Measurements from ENCODE around the gene ARRDC3. TPM values are rescaled to one million over a fixed set of nuclear protein-coding genes. Genes with fewer than 3 reads are reported as not detected.
A peak's percentile ranks its signal among the peaks of the same experiment; 100 is the strongest.
"Not testable (repeated sequence)": the region's sequence is repeated elsewhere in the genome, so short reads cannot be mapped to it uniquely, and the experiment has no call there.

ARRDC3 gene
- total RNA-seq, 2 experiments from 2014 or later = 46.5 to 47.1 TPM

DNA sequence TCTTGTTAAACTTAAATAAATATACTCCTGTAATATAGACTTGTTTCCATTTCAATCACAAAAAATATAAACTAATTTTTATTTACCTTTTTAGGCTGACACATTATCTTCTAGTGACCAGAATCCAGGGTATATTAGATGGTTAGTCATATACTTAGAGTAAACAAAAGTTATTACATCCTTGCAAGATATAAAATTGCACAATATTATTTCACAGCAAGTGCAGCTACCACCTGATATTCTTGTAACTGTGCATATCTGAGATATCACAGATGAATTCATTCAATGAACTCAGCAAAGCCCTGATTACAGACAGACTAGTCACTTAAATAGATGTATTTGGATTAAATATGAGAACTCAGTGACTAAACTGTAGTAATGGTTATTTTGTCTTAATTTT lies 25.6 kb upstream of the ARRDC3 start:
- Mint-ChIP-seq H3K27ac (no peak overlapping the region), H3K9me3 (no peaks in the 10 kb centered on the region), H3K36me3 (ENCODE audit: low read depth) (no peaks in the 10 kb centered on the region), H3K4me3 (no peak overlapping the region), H3K27me3 (no peaks in the 10 kb centered on the region), H3K4me1 (no peaks in the 10 kb centered on the region)
- ChIA-PET CTCF (interaction anchor here (2.3 kb wide), 1 partner anchor 11 kb away, joined by 8 read pairs; no protein-coding TSS in a partner anchor), POLR2A (no interaction called here)
- DNase-seq = no peak

DNA sequence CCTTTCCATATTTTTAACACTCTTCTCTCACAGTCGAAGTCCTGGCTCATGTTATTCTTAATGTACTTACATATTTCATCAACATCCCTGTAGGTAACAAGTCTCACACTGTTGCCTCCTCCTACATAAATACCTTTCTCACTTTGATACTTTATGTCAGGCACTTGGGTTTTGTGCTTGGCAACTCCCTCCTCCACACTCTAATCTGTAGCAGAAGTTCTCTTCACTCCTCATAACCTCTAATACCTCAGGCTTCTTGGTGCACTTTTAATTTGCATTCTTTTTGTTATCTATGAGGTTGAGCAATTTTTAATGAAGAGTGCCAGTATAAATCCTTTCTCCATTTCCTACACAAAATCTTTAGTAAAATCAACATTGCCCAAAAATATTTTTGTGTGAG lies 24.1 kb upstream of the ARRDC3 start:
- Mint-ChIP-seq H3K27me3 (no peaks in the 10 kb centered on the region), H3K36me3 (ENCODE audit: low read depth) (no peaks in the 10 kb centered on the region), H3K9me3 (no peaks in the 10 kb centered on the region), H3K27ac (no peak overlapping the region), H3K4me3 (no peak overlapping the region), H3K4me1 (no peaks in the 10 kb centered on the region)
- no peak for DNase-seq
- ChIA-PET CTCF (interaction anchor here (1.0 to 2.3 kb wide), 3 partner anchors 13 to 475 kb away, joined by 3 to 8 read pairs (median 3); no protein-coding TSS in a partner anchor), POLR2A (no interaction called here)

DNA sequence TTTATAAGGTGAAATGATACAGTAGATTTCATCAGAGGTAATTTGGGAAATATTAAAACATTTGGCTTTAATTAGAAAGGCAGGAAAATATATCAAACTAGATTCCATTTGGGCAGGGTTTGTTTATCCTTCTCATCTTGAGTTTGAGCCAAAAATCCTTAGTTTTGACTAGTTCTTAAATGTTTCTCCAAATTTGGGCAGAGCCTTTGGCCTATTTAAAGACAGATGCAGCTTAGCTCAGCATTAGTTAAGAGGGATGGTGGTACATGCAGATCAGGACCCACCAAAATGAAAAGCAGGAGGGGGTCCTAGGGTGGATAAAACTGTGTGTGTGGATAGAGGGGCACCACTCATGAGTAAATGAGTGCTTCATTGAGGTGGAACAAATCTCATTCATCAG lies 20.3 kb upstream of the ARRDC3 start:
- ChIA-PET POLR2A (no interaction called here), CTCF (interaction anchor here (1.0 to 3.4 kb wide), 2 partner anchors 16 to 19 kb away, joined by 3 to 11 read pairs; no protein-coding TSS in a partner anchor)
- no peak overlapping the region for H3K4me3 Mint-ChIP-seq

DNA sequence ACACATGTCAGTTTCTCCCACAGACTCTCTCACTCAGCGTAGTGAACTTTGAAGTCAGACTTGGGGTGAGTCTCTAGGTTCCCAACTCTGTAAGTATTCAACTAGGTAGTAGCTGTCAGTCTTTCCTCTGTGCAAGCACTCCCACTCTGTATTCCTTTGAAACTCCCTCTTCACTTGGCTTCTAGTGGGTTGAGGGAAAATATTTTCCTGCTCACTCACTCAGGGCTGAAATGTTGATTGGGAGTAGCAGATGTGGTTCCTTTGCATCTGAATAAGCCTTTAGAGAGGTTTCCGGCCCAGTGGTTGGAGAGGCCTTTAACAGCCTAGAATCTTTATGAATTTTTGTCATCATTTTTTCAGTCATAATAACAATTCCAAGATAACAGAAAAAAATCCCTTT lies 18.1 kb upstream of the ARRDC3 start:
- no peaks in the 10 kb centered on the region for H3K36me3 Mint-ChIP-seq (ENCODE audit: low read depth)
- ChIA-PET CTCF (no interaction called here), POLR2A (no interaction called here)
- no peak overlapping the region for H3K4me3 Mint-ChIP-seq
- no peaks in the 10 kb centered on the region for H3K9me3 Mint-ChIP-seq
- peaks cover 11% of the 10 kb centered on the region for H3K4me1 Mint-ChIP-seq
- H3K27me3 Mint-ChIP-seq = no peaks in the 10 kb centered on the region
- DNase-seq = no peak
- no peak overlapping the region for H3K27ac Mint-ChIP-seq

More for the DNA sequence above, 20.3 kb upstream of the ARRDC3 start:
- H3K9me3 Mint-ChIP-seq = no peaks in the 10 kb centered on the region
- no peaks in the 10 kb centered on the region for H3K36me3 Mint-ChIP-seq (ENCODE audit: low read depth)
- H3K27ac Mint-ChIP-seq = no peak overlapping the region
- H3K27me3 Mint-ChIP-seq = no peaks in the 10 kb centered on the region
- DNase-seq = no peak
- H3K4me1 Mint-ChIP-seq = no peaks in the 10 kb centered on the region

DNA sequence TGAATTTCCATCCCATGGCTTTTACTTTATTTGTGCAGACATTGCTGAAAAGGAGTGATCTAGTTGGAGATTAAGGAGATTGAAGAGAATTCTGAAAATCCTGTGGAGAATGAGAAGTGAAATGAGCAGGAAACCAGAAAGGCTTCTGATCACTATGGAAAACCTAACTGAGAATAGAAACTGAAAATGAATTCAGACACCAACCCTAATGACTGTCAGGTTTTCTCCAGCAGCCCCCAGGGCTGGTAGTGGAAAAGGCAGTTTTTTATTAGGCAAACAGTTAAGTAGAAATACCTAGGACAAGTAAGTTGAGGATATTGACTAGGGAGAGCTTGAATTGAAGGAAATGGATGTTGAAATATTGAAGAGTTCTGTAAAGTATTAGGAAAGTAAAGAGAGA lies 14.7 kb upstream of the ARRDC3 start:
- Mint-ChIP-seq H3K27me3 (no peaks in the 10 kb centered on the region), H3K27ac (no peak overlapping the region), H3K36me3 (ENCODE audit: low read depth) (no peaks in the 10 kb centered on the region)

DNA sequence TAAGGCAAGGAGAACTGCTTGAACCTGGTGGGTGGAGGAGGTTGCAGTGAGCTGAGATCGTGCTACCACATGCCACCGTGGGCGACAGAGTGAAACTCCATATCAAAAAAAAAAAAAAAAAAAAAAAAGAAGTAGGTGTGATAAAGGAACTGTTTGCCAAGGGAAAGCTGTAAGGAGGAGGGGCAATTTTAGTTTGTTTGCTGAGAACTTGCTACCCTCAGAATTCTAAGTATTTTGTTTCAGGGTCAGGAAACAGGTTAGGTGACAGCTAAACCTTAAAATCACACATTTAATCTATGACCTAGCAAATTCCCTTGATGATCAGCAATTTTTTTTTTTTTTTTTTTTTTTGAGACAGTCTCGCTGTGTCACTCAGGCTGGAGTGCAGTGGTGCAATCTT lies 7.2 kb upstream of the ARRDC3 start:
- DNase-seq = no peak

More for the DNA sequence above, 14.7 kb upstream of the ARRDC3 start:
- ChIA-PET CTCF (interaction anchor here (0.6 to 3.0 kb wide), 3 partner anchors 13 to 47 kb away, joined by 5 to 16 read pairs (median 10); no protein-coding TSS in a partner anchor), POLR2A (interaction anchor here (0.9 to 2.2 kb wide), 2 partner anchors 15 to 17 kb away, joined by 6 to 8 read pairs; partner anchors contain the start of gene ARRDC3)
- Mint-ChIP-seq H3K4me3 (no peak overlapping the region), H3K9me3 (no peaks in the 10 kb centered on the region), H3K4me1 (peaks cover 11% of the 10 kb centered on the region)
- DNase-seq = no peak

DNA sequence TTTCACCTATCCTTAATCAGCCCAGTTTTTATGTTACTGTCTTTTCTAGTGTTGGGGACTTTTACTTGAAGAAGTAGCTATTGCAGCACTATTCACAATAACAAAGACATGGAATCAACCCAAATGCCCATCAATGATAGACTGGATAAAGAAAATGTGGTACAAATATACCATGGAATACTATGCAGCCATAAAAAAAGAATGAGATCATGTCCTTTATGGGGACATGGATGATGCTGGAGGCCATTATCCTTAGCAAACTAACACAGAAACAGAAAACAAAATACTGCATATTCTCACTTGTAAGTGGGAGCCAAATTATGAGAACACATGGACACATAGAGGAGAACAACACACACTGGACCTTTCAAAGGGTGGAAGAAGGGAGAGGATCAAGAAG lies 6.4 kb upstream of the ARRDC3 start:
- H3K36me3 Mint-ChIP-seq (ENCODE audit: low read depth) = peaks cover 10% of the 10 kb centered on the region
- H3K4me3 Mint-ChIP-seq, H3K27ac Mint-ChIP-seq, H3K27me3 Mint-ChIP-seq, DNase-seq, H3K9me3 Mint-ChIP-seq: not testable (repeated sequence)
- ChIA-PET POLR2A (interaction anchor here (1.0 to 1.5 kb wide), 5 partner anchors 9 to 170 kb away, joined by 4 to 12 read pairs (median 4); no protein-coding TSS in a partner anchor), CTCF (interaction anchor here (0.7 to 8.1 kb wide), 7 partner anchors 9 to 287 kb away, joined by 3 to 243 read pairs (median 6); no protein-coding TSS in a partner anchor)
- peaks cover 22% of the 10 kb centered on the region for H3K4me1 Mint-ChIP-seq

More for the DNA sequence above, 7.2 kb upstream of the ARRDC3 start:
- Mint-ChIP-seq H3K4me3 (no peak overlapping the region), H3K9me3 (no peaks in the 10 kb centered on the region), H3K36me3 (ENCODE audit: low read depth) (peaks cover 10% of the 10 kb centered on the region), H3K27me3 (no peaks in the 10 kb centered on the region), H3K27ac (no peak overlapping the region), H3K4me1 (peaks cover 17% of the 10 kb centered on the region)
- CTCF ChIA-PET = interaction anchor here (0.7 to 8.1 kb wide), 13 partner anchors 9 to 1522 kb away, joined by 3 to 123 read pairs (median 4); no protein-coding TSS in a partner anchor
- POLR2A ChIA-PET = interaction anchor here (1.0 to 1.5 kb wide), 5 partner anchors 10 to 170 kb away, joined by 4 to 12 read pairs (median 4); no protein-coding TSS in a partner anchor

DNA sequence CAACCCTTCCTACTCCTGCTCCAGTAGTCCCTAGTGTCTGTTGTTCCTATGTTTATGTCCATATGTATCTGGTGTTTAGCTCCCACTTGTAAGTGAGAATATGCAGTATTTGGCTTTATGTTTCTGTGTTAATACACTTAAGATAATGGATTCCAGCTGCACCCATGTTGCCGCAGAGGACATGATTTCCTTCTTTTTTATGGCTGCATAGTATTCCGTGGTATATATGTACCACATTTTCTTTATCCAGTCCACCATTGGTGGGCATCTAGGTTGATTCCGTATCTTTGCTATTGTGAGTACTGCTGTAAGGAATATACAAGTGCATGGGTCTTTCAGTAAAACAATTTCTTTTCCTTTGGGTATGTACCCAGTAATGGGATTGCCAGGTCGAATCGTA lies 5.2 kb upstream of the ARRDC3 start:
- Mint-ChIP-seq H3K4me3 (no peak overlapping the region), H3K27me3 (no peaks in the 10 kb centered on the region), H3K36me3 (ENCODE audit: low read depth) (peaks cover 12% of the 10 kb centered on the region), H3K9me3 (no peaks in the 10 kb centered on the region), H3K4me1 (peaks cover 33% of the 10 kb centered on the region), H3K27ac (no peak overlapping the region)
- no peak for DNase-seq
- ChIA-PET CTCF (interaction anchor here (0.6 to 8.1 kb wide), 5 partner anchors 30 to 522 kb away, joined by 3 to 243 read pairs (median 123); no protein-coding TSS in a partner anchor), POLR2A (interaction anchor here (1.6 kb wide), 1 partner anchor 168 kb away, joined by 5 read pairs; no protein-coding TSS in a partner anchor)

DNA sequence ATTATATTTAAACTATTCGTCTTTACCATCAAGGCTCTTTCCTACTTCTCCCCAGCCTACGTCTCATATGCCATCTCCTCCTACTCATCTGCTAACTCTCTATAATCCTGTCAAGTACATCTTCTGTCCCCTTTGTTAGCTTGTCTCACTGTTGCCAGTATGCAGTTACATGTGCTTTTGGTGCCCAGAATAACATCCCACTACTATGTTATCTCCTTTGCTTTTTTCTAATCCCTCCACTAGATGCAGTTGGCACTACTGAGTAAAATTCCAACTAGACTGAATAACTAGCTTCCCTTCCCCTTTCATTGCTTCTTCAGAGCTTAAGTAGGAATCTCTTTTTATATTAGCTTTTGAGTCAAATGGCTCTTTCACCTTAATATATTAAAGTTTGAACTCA lies 3.0 kb upstream of the ARRDC3 start:
- H3K36me3 Mint-ChIP-seq (ENCODE audit: low read depth) = peaks cover 23% of the 10 kb centered on the region
- H3K9me3 Mint-ChIP-seq = no peaks in the 10 kb centered on the region
- H3K4me3 Mint-ChIP-seq = no peak overlapping the region
- DNase-seq = no peak
- no peaks in the 10 kb centered on the region for H3K27me3 Mint-ChIP-seq
- ChIA-PET CTCF (interaction anchor here (0.6 to 8.1 kb wide), 21 partner anchors 9 to 520 kb away, joined by 3 to 243 read pairs (median 9); no protein-coding TSS in a partner anchor), POLR2A (interaction anchor here (0.6 to 4.8 kb wide), 5 partner anchors 8 to 167 kb away, joined by 3 to 58 read pairs (median 38); no protein-coding TSS in a partner anchor)
- no peak overlapping the region for H3K27ac Mint-ChIP-seq
- peaks cover 33% of the 10 kb centered on the region for H3K4me1 Mint-ChIP-seq

DNA sequence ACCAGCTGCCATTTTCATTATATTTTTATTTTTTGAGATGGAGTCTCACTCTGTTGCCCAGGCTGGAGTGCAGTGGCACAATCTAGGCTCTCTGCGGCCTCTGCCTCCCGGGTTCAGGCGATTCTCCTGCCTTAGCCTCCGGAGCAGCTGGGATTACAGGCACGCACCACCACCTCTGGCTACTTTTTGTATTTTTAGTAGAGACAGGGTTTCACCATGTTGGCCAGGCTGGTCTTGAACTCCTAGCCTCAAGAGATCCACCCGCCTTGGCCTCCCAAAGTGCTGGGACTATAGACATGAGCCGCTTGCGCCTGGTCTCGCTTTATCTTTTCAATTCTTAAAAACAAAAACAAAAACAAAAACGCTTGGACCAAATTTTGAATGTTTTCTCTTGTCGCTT lies 2.5 kb upstream of the ARRDC3 start:
- H3K4me1 Mint-ChIP-seq = peaks cover 31% of the 10 kb centered on the region
- H3K36me3 Mint-ChIP-seq (ENCODE audit: low read depth) = peaks cover 23% of the 10 kb centered on the region
- DNase-seq, H3K4me3 Mint-ChIP-seq, H3K27me3 Mint-ChIP-seq, H3K27ac Mint-ChIP-seq, H3K9me3 Mint-ChIP-seq: not testable (repeated sequence)
- CTCF ChIA-PET = interaction anchor here (0.8 to 8.1 kb wide), 38 partner anchors 10 to 520 kb away, joined by 3 to 243 read pairs (median 6); no protein-coding TSS in a partner anchor
- POLR2A ChIA-PET = interaction anchor here (1.1 to 4.8 kb wide), 9 partner anchors 12 to 284 kb away, joined by 4 to 89 read pairs (median 43); no protein-coding TSS in a partner anchor

DNA sequence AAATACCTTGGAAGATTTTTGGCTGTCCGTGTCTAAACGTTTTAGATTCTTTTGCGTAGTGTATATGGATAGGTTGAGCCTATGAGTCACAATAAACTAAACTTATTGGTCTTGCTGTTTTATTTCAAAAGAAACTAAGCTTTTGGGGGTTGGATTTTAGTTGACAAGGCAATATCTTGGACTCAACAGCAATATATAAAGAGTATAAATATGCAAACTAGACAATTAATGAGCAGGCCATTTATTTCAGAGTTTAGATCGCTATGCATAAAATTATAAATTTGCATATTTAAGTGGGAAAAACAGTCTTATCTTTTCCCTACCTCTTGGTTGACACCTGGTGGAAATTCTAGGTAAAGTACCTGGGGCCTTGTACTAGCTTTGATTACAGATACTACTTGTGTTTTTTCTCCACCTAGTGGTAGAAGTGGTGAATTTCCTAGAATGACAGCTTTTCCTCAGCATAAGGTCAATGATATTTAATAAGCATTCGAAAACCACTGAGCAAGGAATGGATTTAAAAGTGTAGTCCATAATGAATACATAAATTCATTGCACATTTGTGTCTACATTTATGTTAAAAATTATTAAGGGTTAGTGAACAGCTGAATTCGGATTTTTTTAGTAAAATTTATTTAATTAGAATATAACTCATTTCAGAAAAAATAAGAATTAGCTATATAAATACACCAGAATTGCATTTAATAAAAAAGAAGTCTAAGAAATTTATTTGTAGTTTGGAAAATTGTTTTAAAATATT lies 1.7 kb upstream of the ARRDC3 start:
- DNase-seq = peak; percentile 21
- H3K9me3 Mint-ChIP-seq = no peaks in the 10 kb centered on the region
- H3K4me3 Mint-ChIP-seq = peak overlapping the region; percentile 87
- H3K27ac Mint-ChIP-seq = peak overlapping the region; percentile 97
- H3K27me3 Mint-ChIP-seq = no peaks in the 10 kb centered on the region
- peaks cover 23% of the 10 kb centered on the region for H3K4me1 Mint-ChIP-seq
- POLR2A ChIA-PET = interaction anchor here (0.7 to 4.8 kb wide), 20 partner anchors 11 to 975 kb away, joined by 3 to 192 read pairs (median 16); partner anchors contain the start of gene CETN3
- H3K36me3 Mint-ChIP-seq (ENCODE audit: low read depth) = peaks cover 27% of the 10 kb centered on the region
- CTCF ChIA-PET = interaction anchor here (0.6 to 8.1 kb wide), 45 partner anchors 10 to 519 kb away, joined by 3 to 243 read pairs (median 5); no protein-coding TSS in a partner anchor

DNA sequence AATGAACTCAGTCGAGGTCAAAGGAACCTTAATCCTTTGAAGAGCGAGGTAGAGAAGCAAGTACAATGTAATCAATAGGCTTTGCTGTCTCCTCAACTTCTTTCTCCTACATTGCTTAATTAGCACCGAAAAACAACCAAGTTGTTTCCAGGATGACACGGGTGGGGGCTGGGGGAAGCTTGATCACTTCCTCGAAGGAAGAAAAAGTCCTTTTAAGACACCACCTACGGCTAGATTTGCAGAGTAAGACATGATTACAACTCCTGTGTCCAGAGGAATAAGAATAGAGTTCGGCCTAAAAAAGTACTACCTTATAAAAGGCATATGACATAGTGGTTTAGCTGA lies 811 bp upstream of the ARRDC3 start:
- peak; percentile 28 for DNase-seq
- no peaks in the 10 kb centered on the region for H3K9me3 Mint-ChIP-seq
- CTCF ChIA-PET = interaction anchor here (0.7 to 8.1 kb wide), 18 partner anchors 9 to 518 kb away, joined by 3 to 243 read pairs (median 12); no protein-coding TSS in a partner anchor

More for the DNA sequence above, 811 bp upstream of the ARRDC3 start:
- H3K4me3 Mint-ChIP-seq = peak overlapping the region; percentile 87
- H3K27me3 Mint-ChIP-seq = no peaks in the 10 kb centered on the region
- H3K36me3 Mint-ChIP-seq (ENCODE audit: low read depth) = peaks cover 28% of the 10 kb centered on the region
- POLR2A ChIA-PET = interaction anchor here (0.8 to 4.8 kb wide), 35 partner anchors 10 to 974 kb away, joined by 3 to 192 read pairs (median 5); partner anchors contain the start of genes CETN3, MBLAC2 and POLR3G
- H3K27ac Mint-ChIP-seq = peak overlapping the region; percentile 97
- H3K4me1 Mint-ChIP-seq = peaks cover 20% of the 10 kb centered on the region

All from activated CD4-positive, alpha-beta memory T cell treated with anti-CD3 and anti-CD28 coated beads, Interleukin-2, amount 10 ng/mL, durations not matched to agents 7 days and 5 days (primary cell).